Mucosa of descending colon (tissue), 3 donors: ENCODE results near the gene TMEM120B. TPM values are rescaled to one million over a fixed set of nuclear protein-coding genes. Genes with fewer than 3 reads are reported as not detected.

ENCODE experiments used
- ATAC-seq: fragments of 200-7000 bp; cut with Tn5 transposase; one replicate; pipeline ENCODE4 v1.9.1; 2020; ENCODE audit warnings: mild to moderate bottlenecking, moderate library complexity
- DNase-seq, 3 donors: peaks; one replicate each; pipeline ENCODE4 v3.0.0-alpha.2; 2020
- H3K36me3 ChIP-seq: fragments of 200-600 bp; one replicate; pipeline ENCODE4 v1.8.0; 2021; ENCODE audit warnings: low read depth, mild to moderate bottlenecking
- H3K4me1 ChIP-seq: fragments of 200-600 bp; one replicate; pipeline ENCODE4 v1.8.0; 2021; ENCODE audit warnings: low read depth, mild to moderate bottlenecking
- H3K4me3 ChIP-seq: fragments of 200-600 bp; one replicate; pipeline ENCODE4 v1.8.0; 2021; ENCODE audit warnings: mild to moderate bottlenecking
- H3K9me3 ChIP-seq: fragments of 200-600 bp; one replicate; pipeline ENCODE4 v1.8.0; 2021; ENCODE audit warnings: mild to moderate bottlenecking
- intact Hi-C, 2 donors: fragments of 100-400 bp; cut with DNase I in 1 of 2; cut with micrococcal nuclease in 1 of 2; formaldehyde crosslinking; loops; one replicate each; pipeline versions ENCODE4 v1.11.0 to v1.11.1; 2022; cut with DNase I, micrococcal nuclease
- total RNA-seq, 3 donors: library from RNA; stranded (reverse); fragmentation: NEBNext Ultra II Directional in 2 of 3; extraction: Animal tissue kit (Norgen Biotek cat#: 25700) in 2 of 3; gene quantifications; one replicate each; pipeline versions ENCODE4 v1.2.1 to v1.2.4, GENCODE V29; 2021 to 2023
- TF ChIP-seq, protein P1 (sequence below): fragments of 200-600 bp; IDR thresholded peaks from one replicate; pipeline ENCODE4 v1.8.0; 2022; ENCODE audit warnings: antibody characterized with exemption, mild to moderate bottlenecking
- donor health status: DM: no; HTN: no; CAD: no; lungs with moderate emphysema.
- donor health status: DM: no; HTN: no; CAD: no.
- donor health status: DM: no; HTN: yes; CAD: no.

The TMEM120B gene
- total RNA-seq, 3 donors from 2014 or later: 6.0 to 10.3 (median 6.4) TPM

DNA sequence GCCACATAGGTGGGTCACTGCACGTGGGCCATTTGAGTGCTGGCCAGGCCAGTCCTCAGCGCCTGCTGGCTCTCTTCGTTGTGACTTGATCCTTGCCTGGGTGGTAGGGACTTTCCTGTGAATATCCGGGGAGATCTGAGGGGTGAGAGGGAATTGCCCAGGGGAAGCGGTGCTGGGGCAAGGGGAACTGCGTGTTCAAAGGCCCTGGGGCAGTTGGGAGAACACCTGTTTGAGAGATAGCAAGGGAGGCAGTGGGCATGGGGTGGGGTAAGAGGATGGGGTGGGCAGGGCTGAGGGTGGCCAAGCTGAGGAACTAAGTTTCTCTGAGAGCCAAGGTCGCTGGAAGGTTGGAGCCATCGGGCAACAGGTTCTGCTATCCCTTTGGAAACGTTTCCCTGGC is 116.3 kb downstream of the TMEM120B start:
- Histone ChIP-seq H3K36me3 (peaks cover 8% of the 10 kb centered on the region), H3K4me3 (no peak overlapping the region), H3K9me3 (no peaks in the 10 kb centered on the region), H3K4me1 (no peaks in the 10 kb centered on the region)
- intact Hi-C loops: no loop called here
- no peak for DNase-seq
- ATAC-seq: no peak
- TF ChIP-seq, protein P1, sequence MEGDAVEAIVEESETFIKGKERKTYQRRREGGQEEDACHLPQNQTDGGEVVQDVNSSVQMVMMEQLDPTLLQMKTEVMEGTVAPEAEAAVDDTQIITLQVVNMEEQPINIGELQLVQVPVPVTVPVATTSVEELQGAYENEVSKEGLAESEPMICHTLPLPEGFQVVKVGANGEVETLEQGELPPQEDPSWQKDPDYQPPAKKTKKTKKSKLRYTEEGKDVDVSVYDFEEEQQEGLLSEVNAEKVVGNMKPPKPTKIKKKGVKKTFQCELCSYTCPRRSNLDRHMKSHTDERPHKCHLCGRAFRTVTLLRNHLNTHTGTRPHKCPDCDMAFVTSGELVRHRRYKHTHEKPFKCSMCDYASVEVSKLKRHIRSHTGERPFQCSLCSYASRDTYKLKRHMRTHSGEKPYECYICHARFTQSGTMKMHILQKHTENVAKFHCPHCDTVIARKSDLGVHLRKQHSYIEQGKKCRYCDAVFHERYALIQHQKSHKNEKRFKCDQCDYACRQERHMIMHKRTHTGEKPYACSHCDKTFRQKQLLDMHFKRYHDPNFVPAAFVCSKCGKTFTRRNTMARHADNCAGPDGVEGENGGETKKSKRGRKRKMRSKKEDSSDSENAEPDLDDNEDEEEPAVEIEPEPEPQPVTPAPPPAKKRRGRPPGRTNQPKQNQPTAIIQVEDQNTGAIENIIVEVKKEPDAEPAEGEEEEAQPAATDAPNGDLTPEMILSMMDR: no peak

DNA sequence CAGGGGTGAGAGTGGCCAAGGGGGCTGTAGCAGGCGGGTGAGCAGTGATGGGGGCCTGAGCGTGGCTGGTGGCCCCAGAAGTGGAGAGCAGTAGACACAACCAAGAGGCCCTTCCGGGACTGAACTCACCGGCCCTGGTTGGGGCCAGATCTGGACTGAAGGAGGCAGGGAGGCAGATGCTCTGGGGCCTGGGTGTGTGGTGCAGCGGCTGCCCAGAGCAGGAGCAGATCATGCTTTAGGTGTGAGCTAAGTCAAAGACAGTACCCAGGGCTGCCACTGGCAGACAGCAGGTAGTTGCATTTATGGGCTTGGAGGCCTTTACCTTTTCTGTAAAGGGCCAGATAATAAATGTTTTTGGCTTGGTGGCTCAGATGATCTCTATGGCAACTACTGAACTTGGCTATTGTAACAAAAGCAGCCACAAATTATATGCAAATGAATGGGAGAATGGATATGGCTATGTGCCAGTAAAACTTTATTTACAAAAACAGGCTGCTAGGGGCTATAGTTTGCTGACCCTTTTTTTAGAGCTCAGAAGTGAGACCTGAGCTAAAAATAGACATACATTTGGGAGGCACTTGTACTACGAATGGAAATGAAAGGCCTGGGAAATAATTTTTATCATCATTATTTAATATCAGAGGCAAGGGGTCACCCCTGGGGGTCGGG is 116.8 kb downstream of the TMEM120B start:
- Histone ChIP-seq H3K9me3 (no peaks in the 10 kb centered on the region), H3K4me3 (no peak overlapping the region), H3K36me3 (peaks cover 8% of the 10 kb centered on the region), H3K4me1 (no peaks in the 10 kb centered on the region)
- ATAC-seq: no peak
- TF ChIP-seq, protein P1: no peak
- DNase-seq: no peak
- intact Hi-C loops: no loop called here

DNA sequence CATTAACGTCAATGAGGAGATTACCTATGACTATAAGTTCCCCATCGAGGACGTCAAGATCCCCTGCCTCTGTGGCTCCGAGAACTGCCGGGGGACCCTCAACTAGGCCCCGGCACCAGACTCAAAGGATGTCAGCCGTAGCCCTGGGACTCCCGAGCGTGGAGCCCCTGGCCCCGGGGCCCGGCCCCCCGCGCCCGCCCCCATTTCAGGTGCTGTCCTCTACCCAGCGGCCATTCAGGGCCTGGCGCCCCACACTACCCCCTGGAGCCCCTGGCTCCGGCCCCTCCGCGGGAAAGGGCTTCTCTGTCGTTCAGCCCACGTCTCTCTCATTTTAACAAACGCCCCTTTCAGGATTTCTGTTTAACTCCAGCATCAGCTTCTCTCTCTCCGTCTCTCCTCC is 117.6 kb downstream of the TMEM120B start:
- intact Hi-C loops: no loop called here
- Histone ChIP-seq H3K4me1 (no peaks in the 10 kb centered on the region), H3K9me3 (no peaks in the 10 kb centered on the region), H3K4me3 (no peak overlapping the region), H3K36me3 (peaks cover 8% of the 10 kb centered on the region)
- TF ChIP-seq, protein P1: no peak
- DNase-seq (no peak), ATAC-seq (no peak)

DNA sequence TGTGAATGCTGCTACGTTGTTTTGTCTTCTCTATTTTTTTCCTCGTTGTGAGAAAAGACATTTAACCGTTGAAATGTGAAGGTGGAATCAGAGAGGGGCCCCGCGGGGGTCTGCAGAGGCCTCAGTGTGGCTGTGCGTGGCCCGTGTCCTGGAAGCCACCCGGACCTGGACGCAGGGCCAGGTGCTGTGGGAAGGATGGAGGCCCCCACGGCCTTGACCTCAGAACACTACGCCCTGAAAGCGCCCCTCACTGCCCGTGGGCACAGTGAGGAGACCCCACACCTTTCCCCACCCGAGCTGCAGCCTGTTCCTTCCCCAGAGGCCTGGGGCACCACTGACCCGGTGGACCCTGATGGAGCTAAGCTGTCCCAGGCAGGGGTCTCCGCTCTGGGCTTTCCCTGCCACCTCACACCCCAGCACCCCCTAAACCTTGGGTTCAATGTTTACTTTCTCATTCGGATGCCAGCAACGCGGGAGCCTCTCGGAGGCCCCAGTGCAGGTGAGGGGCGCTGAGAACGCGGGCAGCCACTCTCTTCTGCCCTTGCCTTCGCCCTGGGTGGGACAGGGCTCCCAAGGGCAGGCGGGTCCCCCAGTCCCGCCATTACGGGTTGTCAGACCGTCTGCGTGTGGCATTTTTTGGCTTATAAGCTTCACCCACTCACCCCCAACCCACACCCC is 118.2 kb downstream of the TMEM120B start:
- intact Hi-C loops: no loop called here
- Histone ChIP-seq H3K9me3 (no peaks in the 10 kb centered on the region), H3K4me1 (no peaks in the 10 kb centered on the region), H3K36me3 (peaks cover 8% of the 10 kb centered on the region), H3K4me3 (no peak overlapping the region)
- TF ChIP-seq, protein P1: no peak
- ATAC-seq (no peak), DNase-seq (no peak)

Other genes with a start within 250 kb of the TMEM120B start
- gene KDM2B, start 131.7 kb upstream of the TMEM120B start, total RNA-seq: 10 to 100 TPM; 17.9 to 24.5 (median 18.3) TPM
- gene ORAI1, start 86.2 kb upstream of the TMEM120B start, total RNA-seq: 10 to 100 TPM in 2 of 3 donors, 1 to 10 TPM in 1; 8.2 to 17.6 (median 13.6) TPM
- under 1 TPM; 0.17 to 0.35 (median 0.22) TPM for gene MORN3, start 43.1 kb upstream of the TMEM120B start, total RNA-seq
- gene RHOF, start 80.9 kb downstream of the TMEM120B start, total RNA-seq: 10 to 100 TPM; 45.5 to 86.7 (median 83.2) TPM
- gene SETD1B, start 91.3 kb downstream of the TMEM120B start, total RNA-seq: 10 to 100 TPM; 23.8 to 38.3 (median 27.5) TPM
- 1 to 10 TPM in 1 of 3 donors, under 1 TPM in 1, not detected in 1; 0.63 to 1.0 TPM for gene HPD, start 146.1 kb downstream of the TMEM120B start, total RNA-seq
- 10 to 100 TPM; 45.0 to 45.6 (median 45.2) TPM for gene PSMD9, start 176.0 kb downstream of the TMEM120B start, total RNA-seq
- gene CFAP251, start 205.8 kb downstream of the TMEM120B start, total RNA-seq: under 1 TPM; 0.14 to 0.92 (median 0.55) TPM